Measurements from ENCODE around the gene IL17RD.

The IL17RD gene

DNA sequence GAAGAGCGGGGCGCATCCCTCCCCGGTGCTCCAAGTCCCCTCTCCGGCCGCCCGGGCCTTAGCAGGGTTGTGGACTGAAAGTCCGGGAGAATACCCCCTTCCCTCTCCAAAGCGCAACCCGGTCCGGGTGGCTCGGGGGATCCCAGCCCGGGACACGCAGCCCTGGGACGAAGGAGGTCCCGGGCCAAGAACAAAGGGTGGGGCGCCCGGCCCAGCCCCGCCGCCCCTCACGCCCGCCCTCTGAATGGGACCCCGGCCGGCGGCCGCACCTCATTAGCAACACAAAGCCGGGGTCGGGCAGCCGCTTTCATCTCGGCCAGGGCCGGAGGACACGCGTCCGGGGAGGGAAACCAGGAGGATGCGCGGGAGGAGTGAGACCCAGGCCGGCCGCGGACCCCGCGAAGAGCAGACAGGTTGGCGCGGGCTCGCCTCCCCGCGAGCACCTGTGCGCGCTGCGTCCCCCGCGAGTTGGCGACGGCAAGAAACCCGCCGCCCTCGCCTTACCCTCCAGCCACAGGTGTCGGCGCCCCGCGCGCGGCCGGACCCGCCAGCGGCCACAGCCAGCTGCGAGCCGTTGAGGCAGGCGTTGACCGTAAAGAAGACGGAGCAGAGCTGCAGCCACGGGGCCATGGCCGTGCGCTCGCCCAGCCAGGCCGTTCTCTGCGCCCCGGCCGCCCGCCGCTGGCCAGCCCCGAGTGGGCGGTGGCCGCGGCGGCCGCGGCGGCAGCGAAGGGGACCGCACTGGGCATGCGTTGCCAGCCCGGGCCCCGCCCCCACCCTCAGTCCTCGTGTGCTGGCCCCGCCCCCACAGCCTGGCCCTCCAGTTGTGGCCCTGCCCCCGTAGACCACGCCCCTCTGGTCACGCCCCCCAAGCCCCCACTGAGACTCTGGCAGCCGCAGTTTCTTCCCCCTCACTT lies at the start of gene IL17RD:
IL17RD (minus strand) TSS at position 697 of the 917 bp plus-strand sequence; CDS start at position 630, 67 bp downstream.
- DNase-seq, result peak; percentile 18

DNA sequence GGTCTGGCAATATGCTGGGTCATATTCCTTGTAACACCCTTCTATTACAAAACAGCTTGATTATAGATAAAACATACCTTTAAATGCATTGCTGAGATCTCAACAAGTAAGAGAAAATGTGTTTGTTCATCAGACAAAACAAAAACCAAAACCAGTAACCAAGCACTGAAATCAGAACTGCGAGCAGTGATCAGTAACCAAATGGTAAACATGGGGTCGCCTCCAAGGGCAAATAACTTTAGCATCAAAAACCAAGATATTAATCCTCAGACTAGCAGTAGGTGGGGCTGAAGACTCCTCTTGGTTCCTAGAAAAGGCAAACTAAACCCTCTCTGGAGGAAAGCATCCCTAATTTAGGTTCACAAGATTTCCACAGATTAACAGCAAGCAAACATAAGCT lies 41.3 kb upstream of the IL17RD start:
- no peak for DNase-seq

DNA sequence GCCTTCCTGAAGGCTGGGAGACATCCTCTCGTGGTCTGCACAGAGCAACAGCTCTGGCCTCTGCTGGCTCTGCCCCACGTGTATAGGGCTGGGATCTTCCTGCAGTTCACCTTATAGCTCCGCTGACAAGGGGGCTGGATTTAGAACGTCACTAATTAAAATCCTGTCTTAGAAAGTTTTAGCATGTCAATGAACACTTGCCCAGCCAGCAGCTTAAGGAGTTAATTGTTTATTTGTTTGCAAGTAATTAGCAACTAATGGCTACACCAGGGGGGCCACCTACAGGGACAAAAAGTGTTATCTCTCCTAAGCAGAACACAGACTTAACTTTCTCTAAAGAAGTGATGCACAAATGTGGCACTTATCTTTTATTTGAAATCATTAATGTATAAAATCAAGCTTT lies 34.7 kb upstream of the IL17RD start, which contains the start of gene HESX1:
HESX1 (minus strand) TSS at position 84 of the 403 bp plus-strand sequence; CDS start at position 24, 60 bp downstream.
- DNase-seq, result no peak

DNA sequence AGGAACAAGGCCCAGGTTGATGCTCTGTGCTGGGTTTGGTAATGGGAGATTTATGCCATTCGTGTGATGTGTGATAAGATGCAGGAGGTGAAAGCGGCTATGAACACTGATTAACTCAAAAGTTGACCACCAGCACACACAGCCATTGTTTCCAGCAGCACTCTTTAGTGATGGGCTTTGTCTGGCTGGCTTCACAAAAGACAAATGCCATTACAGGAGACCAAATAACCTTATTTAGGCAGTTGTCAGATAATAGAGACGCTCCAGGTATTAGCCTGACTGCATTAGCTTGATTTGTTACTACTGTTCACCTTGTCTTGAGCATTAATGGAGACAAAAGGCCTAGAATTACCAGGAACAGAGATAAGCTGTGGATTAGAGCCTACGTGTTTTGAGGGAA lies 29.5 kb upstream of the IL17RD start:
- no peak for DNase-seq

DNA sequence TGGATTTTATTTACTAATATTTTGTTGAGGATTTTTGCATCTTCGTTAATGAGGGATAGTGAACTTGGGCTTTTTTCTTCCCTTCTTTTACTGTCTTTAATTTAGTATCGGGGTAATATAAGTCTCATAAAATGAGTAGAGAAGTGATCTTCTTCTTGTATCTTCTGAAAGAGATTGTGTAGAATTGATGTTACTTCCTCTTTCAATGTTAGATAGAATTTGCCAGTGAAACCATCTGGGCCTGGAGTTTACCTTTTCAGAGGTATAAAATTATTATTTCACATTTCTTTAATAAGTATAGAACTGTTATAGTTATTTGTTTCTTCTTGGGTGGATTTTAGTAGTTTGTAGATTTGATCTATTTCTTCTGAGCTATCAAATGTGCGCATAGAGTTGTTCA lies 26.9 kb upstream of the IL17RD start:
- no peak for DNase-seq

DNA sequence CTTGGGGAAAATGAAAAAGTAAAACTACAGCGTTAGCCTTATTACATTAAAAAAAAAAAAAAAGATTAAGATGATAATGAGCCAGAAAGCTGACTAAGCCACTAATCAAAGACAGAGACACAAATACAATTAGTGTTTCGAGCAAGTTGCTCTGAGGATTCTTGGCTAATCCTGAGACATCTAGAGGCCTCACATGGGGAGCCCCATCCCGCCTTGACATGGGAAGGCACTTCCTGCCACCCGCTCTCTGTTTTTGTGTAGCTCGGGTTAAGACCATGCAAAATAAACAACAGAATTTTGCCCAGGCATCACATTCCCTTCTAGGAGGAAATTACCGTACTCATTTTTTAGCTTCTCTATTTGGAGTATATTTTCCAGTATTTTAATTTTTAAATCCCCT lies 19.4 kb upstream of the IL17RD start:
- DNase-seq, result no peak

DNA sequence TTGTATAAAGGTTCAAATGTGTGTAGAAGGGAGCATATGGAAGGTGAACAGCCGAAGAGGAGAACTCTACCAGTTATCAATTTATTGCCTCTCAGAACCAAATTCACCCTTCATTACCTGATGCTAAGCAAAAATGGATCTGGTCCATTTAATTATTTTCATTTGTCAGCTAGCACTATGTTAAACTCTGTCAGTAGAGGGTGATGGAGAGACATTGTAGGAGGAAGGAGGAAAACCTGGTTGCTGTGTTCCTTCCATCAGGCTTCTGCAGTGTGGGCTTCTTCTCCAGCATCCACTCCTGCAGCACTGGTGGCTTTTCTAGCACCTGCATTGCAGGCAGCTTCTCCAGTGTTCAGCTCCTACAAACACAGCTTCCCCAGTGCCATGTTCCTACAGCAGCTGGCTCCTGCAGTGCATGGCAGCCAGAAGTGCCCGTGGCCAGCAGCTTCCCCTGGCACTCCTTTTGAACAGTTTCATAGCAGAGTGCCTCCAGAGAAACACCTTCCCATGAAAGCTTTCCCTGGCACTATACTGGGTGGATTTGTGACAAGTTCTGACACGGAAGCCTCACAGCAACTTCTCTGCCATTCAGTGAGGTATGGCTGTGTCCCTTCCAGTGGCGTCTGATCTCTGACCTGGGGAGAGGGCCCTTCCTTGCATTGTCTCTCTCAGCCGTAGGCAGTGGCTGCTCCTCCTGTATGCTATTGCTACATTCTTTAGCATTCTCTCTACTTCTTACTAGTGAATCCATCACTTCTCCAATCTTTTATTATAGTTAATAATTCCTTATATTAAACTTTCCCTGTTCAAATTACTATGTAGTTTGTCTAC lies 14.6 kb upstream of the IL17RD start:
- DNase-seq, result no peak

DNA sequence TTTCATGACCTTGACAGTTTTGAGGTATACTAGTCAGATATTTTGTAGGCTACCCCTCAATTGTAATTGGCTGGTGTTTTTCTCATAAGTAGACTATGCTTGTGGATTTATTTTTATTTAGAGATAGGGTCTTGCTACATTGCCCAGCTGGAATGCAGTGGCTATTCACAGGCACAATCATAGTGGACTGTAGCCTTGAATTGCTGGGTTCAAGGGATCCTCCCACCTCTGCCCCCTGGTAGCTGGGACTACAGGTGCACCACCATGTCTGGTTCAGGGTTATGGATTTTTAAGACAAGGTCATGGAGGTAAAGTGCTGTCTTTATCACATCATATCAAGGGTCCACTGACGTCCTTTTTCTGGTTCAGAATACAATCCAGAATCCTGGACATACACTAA lies 10.9 kb upstream of the IL17RD start:
- no peak for DNase-seq

DNA sequence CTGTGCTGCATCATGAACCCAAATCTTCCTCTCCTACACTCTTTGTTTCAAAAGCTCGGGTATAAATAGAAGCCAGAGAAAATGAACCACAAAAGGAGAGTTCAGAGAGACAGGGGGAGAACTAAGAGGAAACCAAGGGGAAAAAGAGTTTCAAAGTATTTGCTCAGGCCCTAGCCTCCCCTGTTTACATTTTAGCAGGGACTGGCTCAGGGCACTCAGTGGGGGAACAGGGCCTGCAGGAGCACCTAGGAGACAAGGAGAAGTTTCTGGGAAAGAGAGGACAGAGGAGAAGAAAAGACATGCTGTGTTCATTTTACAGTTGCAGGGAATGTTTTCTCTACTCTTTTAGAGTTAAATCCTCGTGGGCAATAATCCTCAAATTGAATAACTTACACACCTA lies 8.5 kb upstream of the IL17RD start:
- DNase-seq, result no peak

DNA sequence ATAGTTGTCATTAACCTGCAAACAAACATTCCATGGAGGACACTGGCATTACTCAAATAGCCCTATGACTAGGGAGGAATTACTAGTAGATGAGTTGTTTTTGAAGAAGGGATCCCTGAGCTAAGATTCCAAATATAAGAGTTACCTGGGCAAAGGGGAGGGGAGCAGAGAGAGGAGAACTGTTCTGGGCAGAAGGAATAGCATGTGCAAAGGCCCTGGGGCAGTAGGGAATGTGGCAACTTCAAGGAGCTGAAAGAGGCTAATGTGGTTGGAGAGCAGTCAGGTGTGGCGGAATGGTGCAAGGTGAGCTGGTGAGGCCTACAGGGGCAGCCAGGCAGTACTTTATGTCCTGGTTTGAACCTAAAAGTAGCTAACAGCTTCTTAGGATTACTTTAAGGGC lies 5.8 kb upstream of the IL17RD start:
- no peak for DNase-seq

DNA sequence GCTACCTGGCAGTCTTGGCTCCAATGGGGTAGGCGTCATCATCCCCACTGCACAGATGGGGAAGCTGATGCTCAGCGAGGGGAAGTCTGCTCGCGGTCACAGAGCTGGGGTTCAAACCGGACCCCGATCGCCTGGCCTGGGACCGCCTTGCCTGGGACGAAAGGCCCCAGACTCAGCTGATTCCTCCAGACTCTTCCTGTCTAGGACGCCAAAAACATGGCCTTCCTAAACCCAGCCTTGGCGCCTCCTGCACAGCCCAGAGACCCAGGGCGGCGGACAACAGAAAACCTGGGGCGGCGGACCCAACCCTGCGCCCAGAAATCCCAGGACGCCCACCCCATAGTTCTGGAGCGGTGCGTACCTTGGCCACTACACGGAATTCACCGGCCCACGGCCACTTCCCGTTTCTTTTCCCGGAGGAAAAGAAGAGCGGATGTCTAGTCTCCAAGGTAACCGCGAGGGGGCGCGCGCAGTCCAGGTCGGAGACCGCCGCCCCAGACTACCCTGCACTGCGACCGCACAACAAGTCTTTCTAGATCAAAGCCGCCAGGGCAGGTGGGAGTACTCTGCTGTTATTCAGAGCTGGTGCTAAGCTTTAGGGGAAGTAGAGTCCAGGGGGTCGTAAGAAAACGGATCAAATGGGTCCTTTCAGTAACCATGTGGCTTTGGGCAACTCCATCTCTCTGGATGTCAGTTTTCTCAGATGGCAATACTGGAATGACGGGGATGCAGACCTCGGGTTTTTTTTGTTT lies 4.9 kb upstream of the IL17RD start:
- no peak for DNase-seq

DNA sequence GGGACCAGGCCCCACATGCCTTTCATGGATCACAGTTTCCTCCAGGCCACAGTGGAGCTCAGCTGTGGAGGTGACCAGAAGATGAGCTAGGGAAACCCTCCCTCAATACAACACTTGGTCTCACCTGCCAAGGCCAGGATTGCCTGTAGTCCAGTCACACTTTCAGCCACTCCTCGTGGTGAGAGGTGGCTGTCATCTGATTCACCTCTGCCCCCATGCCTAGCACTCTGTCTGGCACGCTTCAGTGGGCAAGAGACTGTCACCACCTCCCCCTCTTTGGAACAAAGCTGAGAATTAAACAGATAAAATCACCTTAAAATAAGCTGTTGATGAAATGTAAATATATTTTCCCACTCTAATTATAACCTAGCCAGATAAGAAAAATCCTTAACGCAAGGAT lies 4.0 kb upstream of the IL17RD start:
- no peak for DNase-seq

DNA sequence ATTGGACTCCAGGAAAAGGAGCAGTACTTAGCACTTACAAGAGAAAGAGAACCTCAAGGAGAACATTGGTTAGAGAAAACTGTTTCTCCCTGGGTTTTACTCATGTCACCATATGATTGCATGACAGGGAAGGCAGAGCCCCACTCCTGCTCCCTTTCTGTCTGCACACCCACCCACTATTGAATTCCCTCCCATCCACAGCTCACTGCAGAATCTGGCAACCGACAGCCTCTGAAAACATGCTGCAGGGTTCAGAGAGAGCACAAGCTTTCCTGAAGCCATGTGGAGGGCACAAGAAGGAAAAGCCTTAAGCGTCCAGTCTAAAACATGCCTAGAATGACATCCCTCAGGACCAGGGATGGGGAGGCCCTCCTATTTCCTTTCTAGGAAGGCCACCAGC lies 3.0 kb upstream of the IL17RD start:
- DNase-seq, result no peak

DNA sequence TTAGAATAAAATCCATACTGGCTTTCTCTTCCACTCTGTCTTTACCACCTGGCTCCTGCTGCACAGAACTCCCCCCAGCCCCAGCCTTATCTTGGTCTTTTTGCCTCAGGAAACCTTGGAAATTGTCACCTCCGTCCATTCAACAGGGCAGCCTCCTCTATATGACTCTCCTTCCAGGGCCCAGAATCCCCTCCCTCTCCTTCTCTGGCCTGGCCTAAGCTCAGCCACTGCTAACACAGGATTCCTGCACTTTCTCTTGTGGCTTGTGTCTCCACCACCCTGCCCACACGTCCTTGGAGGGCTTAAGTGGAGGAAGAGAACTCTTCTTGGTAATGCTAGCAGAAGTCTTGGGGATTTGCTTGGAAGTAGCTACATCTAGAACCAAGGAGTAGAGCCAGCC lies 1.5 kb upstream of the IL17RD start:
- no peak for DNase-seq

DNA sequence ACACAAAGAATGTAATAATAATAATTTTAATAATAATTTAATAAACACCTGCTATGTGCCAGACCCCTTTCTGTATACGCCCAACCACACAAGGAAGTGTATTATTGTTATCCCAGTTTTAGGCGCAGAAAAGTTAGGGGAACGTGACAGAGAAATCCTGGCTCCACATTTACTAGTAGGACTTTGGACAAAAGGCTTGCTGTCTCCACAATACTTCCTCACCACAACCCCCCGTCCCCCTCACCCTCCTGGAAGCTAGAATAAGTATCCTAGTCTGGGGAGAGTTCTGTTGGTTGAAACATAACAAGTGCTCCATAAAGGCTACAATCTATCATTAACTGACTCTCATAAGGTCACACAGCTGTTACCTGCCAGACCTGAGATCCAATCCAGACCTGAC lies 488 bp upstream of the IL17RD start:
- no peak for DNase-seq

DNA sequence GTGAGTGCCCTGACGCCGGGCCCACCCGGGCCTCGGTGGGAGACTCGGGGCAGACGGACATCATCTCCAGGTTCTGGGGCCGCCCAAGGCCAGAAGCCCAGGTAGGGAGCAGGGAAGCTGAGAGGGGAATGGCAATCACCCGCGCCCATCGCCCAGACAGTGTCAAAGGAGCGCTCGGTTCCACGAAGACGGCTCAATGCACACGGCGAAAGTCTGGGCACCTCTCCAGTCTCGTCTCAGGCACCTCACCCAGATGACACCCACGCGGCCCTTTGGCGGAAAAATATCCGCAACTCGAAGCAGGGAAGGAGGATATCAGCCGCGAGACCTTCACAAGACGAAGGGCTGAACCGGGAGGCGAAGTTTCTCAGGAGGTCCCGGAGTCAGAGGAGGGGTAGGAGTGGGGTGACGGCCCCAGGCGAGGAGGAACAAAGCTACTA lies 916 bp downstream of the IL17RD start:
- DNase-seq, result no peak

DNA sequence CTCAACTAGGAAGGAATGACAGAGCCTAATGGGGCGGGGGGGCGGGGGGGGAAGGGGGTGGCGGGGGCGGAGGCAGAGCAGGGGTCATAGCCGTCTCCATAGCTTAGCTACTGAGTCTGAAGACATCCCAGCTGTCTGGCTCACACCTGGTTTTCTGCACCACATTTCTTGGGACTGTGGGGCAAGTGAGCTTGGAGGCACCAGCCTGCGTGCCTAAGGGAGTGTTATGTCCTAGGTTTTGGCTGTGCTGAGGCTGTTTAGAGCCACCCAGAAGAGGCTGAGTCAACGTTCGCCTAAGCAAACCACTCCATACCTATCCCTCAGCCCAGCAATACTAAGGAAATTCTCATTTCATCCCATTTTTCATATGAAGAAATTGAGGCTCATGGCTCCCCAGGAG lies 1.4 kb downstream of the IL17RD start:
- no peak for DNase-seq

DNA sequence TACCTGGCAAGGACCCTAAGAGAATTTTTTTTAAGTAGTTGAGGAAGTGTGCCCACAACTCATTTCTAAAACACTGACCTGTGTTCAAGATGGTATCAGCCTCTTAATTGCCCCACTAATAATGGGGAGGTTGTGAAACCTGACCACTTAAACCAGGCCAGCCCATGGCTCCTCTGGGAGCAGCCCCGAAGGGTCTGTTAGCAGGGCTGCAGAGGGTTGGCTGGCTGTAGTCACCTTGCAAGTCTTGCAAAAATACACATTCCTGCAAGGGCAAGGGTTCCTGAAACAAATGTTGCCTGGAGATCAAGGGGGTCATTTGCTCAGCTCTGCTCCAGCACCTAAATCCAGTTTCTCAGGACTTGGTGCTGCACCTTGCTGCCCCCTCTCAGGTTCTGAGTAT lies 3.2 kb downstream of the IL17RD start:
- DNase-seq, result no peak

DNA sequence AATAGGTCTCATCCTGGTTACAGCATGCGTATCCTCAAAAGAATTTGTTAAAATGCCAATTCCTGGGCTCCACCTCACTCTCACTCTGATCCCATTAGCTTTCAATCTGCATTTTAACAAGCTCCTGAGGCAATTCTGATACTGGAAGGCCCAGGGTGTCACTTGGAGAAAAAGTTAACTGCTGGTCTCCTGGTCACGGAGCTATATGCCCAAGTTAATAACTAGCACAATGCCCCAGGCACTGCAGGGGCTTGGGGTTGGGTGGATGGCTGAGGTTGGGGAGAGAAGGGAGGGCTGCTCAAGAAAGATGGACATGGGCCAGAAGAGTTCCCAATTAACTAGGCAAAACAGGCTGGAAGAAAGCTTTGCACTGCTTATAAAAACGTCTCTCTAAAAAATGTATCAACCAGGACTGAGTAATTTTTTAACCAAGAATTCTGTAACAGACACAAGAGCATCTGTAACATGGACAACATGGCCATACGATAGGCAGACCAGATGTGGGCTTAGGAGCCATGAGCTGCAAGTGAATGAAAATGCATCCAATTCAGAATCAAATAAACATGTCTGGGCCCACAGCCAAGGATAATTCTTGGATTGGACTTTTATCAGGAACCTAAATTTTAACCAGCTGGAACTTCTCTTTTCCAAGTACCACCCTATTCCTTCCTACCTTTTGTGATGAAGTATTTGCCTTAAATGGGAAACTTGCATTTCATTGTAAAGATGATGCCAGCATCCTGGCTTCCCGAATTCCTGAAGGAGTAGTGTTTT lies 4.2 kb downstream of the IL17RD start:
- no peak for DNase-seq

DNA sequence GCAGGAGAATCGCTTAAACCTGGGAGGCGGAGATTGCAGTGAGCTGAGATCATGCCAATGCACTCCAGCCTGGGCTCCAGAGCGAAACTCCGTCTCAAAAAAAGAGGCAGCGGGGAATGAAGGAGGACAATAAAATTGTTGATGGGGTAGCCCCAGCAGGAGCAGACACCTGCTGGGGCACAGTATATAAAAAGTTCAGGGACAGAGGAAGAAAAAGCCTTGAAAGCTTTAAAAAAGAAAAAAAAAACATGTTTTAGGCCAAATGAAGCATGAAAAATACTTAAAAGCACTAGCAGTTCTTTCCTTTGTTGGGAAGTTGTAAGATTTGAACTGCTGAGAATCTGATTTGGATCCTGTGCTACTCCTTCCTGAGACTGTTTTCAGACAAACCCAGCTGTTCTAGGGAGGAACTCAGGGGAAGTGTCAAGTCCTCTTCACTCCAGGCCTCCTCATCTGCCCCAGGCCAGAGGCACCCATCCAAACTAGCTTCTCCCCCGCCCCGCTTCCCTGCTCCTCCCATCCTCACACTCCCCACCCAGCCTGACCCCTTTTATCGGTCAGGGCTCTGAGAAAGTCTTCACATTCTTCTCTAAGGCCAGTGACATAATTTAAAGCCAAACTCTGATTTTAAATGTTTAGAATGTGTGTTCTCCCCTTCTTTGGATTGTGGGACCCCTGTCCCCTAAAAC lies 4.9 kb downstream of the IL17RD start:
- no peak for DNase-seq

Measured in NCI-H187 treated with DMSO at 0.1 percent for 48 hours (cell line).